HG03066 (cell line): ENCODE results near the gene RPUSD4.
"Not testable (repeated sequence)": the region's sequence is repeated elsewhere in the genome, so short reads cannot be mapped to it uniquely, and the experiment has no call there.

Experiments
- ATAC-seq: cut with Tn5 transposase; IDR thresholded peaks from one replicate; pipeline ENCODE4 v1.9.1; 2021; ENCODE audit warnings: low read depth; ENCODE audit not compliant: unreplicated experiment

The RPUSD4 gene

DNA sequence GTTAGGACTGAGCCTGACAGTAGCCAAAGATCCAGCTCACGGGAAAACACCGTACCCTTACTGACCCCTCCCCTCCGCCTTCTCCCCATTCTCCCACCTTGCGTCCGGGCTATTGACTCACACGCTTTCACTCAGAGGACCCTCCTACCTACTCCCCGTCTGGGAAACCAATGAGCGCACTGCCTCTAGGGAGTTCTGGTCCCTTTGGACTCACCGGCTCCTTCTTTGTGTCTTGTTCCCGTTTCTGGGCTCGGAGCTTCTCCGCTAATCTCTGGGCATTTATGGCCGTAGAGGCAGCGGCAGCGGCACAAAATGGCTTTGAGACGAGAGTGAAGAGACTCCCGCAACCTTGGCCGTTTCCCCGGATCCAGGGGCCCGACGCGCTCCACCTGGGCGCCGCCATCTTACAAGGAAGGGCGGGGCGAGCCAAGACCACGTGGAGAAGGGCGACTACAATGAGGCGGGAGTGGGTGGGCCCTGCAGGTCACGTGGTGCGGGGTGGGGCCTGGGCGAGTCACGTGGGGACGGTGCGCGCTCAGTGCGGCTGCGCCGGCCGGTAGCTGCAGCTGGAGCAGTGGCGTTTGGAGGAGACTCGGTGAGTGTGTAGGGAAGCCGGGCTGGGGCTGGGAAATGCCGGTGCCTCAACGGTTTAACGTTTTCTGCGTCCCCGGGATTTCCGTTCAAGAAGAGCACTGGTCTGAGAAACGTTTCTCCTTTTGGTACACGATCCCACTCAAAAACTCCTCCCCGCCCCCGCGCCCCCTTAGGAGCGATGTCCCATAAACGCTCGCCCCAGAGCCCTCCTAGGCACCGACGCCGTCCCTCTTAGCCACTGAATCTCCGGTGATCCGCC is at the start of gene RPUSD4, which contains the start of gene FAM118B:
RPUSD4 (minus strand) TSS at position 415 of the 853 bp plus-strand sequence; CDS start at position 403, 12 bp downstream.
FAM118B (plus strand) TSS at position 547 of the 853 bp plus-strand sequence. CDS start 23,220 bp downstream, outside the sequence.
- ATAC-seq: peak; percentile 97

DNA sequence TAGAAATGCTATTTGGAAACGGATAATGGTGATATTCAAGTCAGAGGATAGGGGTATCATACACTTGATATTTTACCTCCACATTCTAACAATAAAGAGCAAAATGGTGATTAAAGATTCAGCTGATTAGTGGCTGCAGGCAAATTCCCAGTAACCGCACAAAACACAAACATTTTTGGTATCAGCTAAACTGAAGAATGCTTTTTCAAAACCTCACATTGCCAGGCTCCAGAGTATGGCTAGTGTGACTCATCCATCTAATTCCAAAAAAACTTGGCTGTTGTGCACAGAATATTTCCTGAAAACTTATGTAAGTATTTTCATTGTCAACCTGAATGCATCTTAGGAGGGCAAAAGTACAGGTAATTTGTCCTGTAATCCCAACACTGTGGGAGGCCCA is 46.3 kb upstream of the RPUSD4 start:
- no peak for ATAC-seq

GRCh38 chr11:126257144-126257543 is 45.7 kb upstream of the RPUSD4 start:
- no peak for ATAC-seq

DNA sequence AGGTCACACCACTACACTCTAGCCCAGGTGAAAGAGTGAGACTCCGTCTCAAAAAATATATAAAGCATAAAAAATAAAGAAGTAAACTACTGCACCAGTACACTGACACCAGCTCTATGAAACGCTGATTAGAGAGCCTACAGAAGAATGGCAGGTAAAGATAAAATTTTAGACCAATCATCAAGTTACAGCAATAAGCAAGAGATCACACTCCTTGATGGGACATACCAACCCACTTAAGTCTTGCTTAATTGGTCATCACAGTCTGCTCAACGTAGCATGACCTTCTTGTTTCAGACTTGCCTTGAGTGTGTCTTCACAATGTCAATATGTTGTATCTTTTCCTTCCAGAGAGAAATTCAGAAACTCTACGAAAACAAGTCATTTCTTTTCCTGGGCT is 44.8 kb upstream of the RPUSD4 start:
- ATAC-seq: no peak

DNA sequence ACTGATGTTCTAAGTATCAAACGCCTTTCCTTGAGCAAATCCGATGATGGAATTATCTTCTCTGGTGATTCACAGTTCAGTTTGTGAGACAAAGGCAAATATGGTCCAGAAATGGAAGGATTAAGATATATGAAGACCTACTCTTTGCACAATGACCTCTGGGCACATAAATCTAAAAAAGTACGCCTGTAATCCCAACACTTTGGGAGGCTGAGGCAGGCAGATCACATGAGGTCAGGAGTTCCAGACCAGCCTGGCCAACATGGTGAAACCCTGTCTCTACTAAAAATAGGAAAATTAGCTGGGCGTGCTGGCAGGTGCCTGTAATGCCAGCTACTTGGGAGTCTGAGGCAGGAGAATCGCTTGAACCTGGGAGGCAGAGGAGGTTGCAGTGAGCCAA is 44.1 kb upstream of the RPUSD4 start:
- not testable (repeated sequence) for ATAC-seq

DNA sequence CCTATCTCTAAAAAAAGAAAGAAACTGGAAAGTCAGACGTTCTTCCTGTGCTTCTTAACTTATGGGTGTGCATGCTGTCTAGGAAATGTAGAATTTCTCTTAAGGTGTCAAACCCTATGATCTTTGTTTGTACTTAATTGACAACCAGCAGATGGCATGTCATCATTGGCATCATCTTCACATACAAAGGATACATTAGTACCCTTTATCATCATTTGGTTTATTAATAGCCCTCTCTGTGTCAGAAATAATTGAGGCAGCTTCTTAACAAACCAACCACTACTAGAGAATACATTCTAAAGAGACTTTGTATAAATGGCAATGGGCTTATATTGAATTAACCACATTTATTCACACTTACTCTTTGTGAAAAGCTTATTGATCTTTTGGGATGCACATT is 43.4 kb upstream of the RPUSD4 start:
- no peak for ATAC-seq

DNA sequence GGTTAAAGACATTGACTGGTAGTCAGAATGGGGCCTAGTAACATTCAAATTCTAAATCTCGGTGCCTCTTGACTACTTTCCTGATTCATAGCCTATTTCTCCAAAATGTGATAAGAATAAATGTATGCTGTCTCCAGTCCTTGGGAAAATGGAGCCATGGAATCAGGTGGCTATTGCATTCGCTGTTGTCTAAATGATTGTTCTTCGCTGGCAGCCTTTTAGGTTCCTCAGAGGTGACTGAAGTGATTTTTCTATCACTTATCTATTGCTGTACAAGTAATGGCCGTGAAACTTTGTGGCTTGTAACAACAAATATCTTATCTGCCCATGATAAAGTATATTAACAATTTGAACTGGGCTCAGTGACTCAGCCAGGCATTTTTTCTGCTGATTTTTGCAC is 41.8 kb upstream of the RPUSD4 start:
- no peak for ATAC-seq

- no peak for ATAC-seq
Observed at GRCh38 chr11:126246636-126247035, 35.2 kb upstream of the RPUSD4 start.

- ATAC-seq: no peak
Observed at GRCh38 chr11:126233391-126233790, 21.9 kb upstream of the RPUSD4 start.

- no peak for ATAC-seq
Observed at GRCh38 chr11:126232683-126233082, 21.2 kb upstream of the RPUSD4 start.

GRCh38 chr11:126231725-126232459 is 20.4 kb upstream of the RPUSD4 start:
- no peak for ATAC-seq

GRCh38 chr11:126229858-126230540 is 18.5 kb upstream of the RPUSD4 start:
- ATAC-seq: no peak

DNA sequence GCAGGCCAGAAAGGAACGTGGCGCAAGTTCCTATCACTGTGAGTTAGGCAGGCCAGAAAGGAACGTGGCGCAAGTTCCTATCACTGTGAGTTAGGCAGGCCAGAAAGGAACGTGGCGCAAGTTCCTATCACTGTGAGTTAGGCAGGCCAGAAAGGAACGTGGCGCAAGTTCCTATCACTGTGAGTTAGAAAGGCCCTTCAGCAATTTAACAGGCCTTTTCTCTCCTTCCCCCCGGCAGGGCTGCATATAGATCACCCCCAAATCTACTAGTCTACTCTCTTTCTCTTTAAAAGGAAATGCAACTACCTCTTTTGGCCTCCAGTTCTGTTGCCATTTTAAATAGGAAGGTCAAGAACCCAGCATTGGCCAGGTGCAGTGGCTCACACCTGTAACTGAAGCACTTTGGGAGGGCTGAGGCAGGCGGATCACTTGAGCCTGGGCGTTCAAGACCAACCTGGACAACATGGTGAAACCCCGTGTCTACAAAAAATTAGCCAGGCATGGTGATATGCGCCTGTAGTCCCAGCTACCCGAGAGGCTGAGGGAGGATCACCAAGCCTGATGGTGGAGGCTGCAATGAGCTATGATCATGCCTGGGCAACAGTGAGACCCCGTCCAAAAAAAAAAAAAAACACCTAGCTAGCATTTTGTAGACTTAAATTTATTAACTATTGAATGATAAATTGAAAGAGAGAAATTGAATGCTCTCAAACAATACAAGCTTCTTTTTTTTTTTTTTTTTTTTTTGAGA is 15.1 kb upstream of the RPUSD4 start:
- ATAC-seq: no peak

DNA sequence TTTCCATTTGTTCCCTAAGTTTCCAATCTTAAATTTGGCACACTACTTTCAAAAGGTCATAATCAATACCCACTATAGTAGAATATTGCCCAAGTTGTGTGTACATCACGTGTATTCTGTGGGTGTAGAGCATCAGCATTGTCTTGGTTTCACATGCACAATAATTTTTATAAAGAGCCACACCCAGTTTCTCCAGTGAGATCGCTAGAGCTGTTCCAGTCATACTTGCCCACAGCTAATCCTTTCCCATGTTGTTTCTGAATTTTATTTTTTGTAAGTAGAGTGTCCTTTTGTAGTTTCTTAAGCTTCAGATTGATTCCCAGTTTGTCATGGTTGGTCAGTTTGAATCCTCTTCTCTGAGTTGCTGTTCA is 13.8 kb upstream of the RPUSD4 start:
- no peak for ATAC-seq

DNA sequence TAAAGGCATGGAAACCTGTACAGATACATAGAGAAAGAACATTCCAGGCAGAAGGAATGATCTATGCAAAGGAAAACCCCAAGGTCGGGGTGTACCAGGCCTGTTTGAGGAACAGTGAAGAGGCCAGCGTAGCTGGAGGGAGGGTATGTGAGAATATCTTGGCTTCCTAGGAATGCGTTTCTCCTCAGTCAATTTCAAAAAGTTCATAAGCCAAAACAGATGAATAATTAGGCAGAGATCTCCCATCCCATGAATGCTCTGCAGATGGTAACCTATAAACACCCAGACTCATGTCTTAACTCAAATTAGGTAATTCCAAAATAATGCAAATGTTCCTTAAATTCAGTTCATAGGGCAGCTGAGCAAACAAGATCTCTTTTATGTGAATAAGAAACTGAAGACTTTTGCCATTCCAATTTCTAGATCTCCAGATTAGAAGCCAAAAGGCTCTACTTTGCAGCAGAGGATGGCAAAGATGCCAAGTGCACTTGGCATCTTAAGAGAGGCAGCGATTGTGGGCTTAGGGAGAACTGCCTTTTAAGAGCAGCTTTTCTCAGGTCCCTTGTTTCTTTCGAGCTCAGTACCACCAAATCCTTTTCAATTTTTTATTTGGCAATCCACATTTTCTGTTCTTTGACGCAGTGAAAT is 13.3 kb upstream of the RPUSD4 start:
- no peak for ATAC-seq

DNA sequence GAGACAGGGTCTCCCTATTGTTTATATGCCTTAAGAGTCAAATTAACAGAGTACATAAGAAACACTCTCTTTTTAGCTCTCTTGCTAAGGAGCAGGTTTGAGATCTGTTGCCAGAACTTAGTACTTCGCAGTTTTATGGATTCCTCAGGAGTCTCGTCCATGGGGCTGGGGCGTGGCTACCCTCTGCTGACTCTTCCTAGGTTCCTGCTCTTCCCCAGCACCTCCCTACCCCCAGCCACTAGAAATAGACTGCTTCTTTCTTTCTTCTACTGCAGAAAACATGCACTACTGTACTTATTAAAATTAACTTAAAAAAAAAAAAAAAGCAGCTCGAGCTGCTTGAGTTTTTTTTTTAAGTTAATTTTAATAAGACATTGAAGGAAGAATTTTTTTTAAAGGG is 8.1 kb upstream of the RPUSD4 start:
- ATAC-seq: no peak

DNA sequence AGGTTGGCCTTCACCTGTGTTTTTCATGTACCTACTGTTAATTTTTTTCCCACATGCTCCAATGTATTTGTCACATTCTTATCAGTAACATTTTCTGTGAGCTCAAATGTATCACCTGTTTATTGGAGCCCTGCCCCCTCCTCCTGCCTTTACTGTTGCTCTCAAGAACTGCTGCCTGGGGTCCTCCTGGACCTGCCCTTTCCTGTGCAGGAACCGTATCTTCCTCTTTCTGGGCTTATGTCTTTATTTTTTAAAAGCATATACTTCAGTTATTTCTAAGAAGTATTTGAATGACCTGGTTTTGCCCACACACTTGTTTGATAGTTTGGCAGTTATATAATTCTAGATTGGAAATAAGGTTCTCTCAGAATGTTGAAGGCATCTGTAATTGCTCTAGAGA is 6.0 kb upstream of the RPUSD4 start:
- ATAC-seq: no peak

GRCh38 chr11:126216526-126217305 is 5.3 kb upstream of the RPUSD4 start:
- ATAC-seq: no peak

DNA sequence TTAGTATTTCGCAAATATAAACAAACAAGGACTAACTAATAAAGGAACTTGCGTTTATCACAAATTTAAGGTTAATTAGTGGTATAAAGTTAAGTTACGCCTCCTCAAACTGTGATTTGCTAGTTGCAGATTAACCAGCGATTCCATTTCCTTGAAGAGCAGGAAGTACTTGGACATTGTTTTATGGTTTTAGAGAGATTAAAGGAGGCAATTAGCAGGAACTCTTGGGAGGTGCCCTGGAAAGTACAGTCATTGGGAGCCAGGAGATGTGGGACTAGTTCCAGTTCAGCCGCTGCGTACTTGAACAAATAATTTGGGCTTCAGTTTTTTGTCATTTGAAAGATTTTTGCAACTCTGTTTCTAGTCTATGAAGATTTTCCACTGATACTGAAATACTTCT is 3.4 kb upstream of the RPUSD4 start:
- no peak for ATAC-seq
